Stimulated activated CD4-positive, alpha-beta T cell treated with anti-CD3 and anti-CD28 coated beads, Interleukin-15, amount 100 ng/mL, for 24 hours (primary cell): ENCODE results near the gene CDC34.

Experiments used
- DNase-seq: peaks from one replicate; pipeline ENCODE4 v3.0.0-alpha.2; 2020

The CDC34 gene

DNA sequence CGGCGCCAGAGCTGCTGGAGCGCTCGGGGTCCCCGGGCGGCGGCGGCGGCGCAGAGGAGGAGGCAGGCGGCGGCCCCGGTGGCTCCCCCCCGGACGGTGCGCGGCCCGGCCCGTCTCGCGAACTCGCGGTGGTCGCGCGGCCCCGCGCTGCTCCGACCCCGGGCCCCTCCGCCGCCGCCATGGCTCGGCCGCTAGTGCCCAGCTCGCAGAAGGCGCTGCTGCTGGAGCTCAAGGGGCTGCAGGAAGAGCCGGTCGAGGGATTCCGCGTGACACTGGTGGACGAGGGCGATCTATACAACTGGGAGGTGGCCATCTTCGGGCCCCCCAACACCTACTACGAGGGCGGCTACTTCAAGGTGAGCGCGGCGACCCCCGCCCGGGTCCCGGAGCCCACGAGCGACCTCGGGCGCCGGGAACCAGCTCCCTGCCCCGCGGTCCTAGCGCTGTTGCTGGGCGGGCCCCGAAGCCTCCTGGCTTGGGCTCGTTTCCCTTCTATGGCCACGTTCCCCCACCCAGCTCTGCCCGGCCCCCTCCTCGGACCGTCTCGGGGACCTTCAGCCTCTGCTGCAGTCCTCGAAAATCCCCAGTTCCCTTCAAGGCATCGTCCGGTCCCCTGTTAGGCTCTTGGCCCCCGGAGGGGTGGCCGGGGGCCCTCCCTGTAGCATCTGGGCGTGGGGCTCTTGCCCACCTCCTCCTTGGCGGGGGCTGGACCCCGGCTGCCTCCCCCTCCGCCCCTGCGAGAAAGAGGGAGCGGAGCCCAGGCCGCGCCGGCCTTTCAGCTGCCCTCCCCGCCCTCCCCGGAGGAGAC is at the start of gene CDC34:
TSS of gene CDC34 (plus strand) at position 8 of the 808 bp plus-strand sequence. CDS start at position 180, 172 bp downstream.
- DNase-seq = no peak

DNA sequence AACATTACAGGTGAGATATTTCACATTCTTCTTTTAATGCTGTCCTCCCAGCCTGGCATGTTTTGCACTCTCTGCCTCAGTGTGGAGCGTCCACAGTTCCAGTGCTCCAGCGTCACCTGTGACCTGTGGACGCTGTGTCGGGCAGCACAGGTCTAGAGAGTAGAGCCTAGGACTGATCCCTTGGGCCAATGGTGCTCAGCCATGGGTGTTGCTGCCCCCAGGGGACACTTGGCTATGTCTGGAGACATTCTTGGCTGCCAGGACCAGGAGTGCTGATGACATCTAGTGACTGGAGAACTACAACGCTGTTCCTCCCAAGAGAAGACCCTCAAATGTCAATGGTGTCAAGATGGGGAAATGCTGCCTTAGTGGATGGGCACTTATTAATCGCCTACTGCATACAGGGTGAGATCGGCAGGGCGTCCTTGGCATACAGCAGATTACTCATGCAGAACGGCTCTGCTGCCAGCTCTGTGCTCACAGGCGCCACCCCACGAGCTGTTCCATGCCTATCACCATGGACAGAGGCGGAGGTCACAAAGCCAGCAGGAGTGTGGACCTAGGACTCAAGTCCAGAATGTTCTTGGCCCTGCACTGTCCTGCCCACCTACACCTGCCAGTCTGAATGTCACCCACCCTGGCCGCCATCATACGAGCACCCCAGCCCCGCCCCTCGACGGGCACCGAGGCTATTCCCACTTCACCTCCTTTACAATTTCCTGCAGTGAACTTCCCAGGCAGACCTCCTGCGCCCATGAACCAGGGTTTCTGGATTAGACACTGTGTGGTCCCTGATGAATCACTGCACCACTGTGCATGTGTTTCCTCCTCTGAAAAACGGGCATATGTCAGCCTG is 49.1 kb upstream of the CDC34 start:
- no peak for DNase-seq

GRCh38 chr19:483332-484072 is 48.1 kb upstream of the CDC34 start:
- no peak for DNase-seq

GRCh38 chr19:484494-484893 is 47.1 kb upstream of the CDC34 start:
- no peak for DNase-seq

- no peak for DNase-seq
These were observed 46.5 kb upstream of the CDC34 start for GRCh38 chr19:485077-485476.

- DNase-seq = no peak
These were observed 45.9 kb upstream of the CDC34 start for GRCh38 chr19:485583-486236.

- DNase-seq = peak; percentile 95
These were observed 42.8 kb upstream of the CDC34 start for GRCh38 chr19:488505-489417.

DNA sequence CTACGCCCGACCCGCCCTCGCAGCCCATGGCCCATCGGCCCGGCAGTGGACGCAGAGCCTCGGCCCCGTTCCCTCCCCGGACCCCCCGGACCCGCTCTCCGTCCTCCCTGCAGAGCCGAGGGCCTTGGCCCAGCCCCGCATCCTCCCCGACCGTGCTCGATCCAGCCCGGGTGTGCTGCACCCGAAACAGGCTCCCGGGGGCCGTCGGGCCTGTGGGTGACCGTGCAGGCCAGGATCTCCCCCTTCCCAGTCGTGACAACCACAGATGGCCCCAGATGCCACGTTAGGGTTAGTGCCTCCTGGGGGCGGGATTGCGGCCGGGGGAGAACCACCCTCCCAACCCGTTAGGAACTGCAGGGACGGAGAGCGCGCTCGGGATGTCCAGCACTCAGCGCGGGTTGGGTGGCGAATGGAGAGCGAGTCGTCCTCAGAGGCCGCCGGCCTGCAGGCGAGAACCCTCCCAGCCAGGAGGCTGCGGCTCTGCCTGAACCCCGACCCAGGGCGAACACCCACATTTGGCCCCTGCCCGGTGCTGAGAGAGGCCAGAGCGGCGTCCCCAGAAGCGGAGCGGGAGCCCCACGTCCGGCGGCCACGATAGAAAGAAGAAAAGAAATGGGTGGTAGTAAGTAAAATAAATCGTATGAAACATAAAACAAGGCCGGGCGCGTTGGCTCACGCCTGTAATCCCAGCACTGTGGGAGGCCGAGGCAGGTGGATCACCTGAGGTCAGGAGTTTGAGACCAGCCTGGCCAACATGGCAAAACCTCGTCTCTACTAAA is 42.0 kb upstream of the CDC34 start:
- DNase-seq = peak; percentile 37

GRCh38 chr19:491146-491741 is 40.3 kb upstream of the CDC34 start:
- DNase-seq = no peak

DNA sequence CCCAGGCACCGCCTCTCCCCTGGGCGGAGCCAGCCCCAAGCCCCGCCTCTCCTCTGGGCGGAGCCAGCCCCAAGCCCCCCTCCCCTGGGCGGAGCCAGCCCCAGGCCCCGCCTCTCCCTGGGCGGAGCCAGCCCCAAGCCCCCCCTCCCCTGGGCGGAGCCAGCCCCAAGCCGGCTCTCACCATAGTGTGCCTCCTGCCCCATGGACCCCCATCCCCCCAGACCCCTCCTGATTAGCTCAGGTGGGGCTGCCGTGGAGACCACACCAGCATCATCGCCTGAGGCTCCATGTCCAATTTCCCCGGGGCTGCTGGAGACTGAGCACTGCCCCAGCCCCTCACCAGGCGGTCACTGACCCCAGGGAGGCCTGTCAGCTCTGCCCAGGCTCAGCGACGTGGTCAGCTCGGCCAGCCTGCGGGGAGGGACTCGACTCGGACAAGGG is 39.4 kb upstream of the CDC34 start:
- no peak for DNase-seq

GRCh38 chr19:493391-494170 is 38.0 kb upstream of the CDC34 start:
- no peak for DNase-seq

- DNase-seq = no peak
These were observed 37.1 kb upstream of the CDC34 start for GRCh38 chr19:494171-495080.

DNA sequence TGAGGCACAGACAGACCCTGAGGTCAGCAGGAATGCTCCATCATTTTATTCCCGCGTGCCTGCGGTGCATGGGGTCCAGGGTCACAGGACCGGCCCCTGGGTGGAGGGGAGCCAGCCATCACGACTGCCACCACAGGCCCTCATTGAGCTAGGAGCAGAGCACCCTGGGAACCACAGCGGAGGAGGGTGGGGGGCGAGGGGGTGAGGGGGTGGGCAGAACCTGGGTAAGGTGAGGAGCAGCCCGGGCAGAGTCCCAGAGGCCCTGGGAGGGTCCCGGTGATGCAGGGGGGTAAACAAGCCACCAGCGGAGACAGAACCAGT is 36.5 kb upstream of the CDC34 start:
- no peak for DNase-seq

DNA sequence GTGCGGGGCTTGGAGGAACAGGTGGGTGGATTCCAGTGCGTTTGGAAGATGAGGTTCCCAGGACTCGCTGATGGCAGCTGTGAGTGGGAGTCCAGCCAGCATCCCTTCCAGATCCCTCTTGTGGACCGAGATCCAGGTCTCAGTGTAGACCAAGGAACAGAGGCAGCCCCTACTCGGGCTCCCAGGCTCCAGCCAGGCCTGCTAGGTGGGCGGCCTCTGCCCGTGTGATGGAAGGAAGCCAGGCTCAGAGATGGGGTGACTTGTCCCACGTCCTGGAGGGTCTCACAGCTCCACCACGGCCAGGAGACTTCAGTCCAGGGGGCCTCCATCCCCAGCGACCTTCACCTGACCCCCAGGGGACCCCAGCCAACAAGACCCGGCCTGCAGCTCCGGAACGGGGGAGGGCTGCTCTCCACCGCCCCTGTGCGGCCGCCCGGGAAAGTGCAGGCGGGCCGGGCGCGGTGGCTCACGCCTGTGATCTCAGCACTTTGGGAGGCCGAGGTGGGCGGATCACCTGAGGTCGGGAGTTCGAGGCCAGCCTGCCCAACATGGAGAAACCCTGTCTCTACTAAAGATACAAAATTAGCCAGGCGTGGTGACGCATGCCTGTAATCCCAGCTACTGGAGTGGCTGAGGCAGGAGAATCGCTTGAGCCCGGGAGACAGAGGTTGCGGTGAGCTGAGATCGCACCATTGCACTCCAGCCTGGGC is 36.0 kb upstream of the CDC34 start:
- peak; percentile 58 for DNase-seq

DNA sequence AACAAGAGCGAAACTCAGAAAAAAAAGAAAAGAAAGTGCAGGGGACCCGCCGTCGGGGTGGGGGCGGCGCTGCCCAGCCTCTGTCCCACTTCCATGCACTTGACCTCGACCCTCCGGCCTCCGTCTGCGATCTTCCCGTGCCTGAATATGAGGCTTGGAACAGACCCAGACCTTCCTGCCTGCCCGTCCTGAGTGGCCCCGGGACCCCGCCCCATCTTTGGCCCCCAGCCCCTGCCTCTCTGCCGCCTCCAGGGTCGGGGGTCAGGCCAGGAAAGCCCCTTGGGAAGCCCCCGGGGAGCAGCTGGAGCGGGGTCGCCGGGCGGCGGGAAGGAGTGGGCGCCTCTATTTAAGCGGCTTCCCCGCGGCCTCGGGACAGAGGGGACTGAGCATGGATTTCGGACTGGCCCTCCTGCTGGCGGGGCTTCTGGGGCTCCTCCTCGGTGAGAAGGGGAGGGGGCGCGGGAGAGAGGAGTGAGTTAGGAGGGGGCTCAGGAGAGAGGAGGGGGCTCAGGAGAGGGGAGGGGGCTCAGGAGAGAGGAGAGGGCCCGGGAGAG is 35.4 kb upstream of the CDC34 start, which contains the start of gene MADCAM1:
TSS of gene MADCAM1 (plus strand) at position 375 of the 554 bp plus-strand sequence. CDS start at position 389, 14 bp downstream.
- DNase-seq = no peak

- DNase-seq = no peak
These were observed 34.6 kb upstream of the CDC34 start for GRCh38 chr19:496986-497385.

DNA sequence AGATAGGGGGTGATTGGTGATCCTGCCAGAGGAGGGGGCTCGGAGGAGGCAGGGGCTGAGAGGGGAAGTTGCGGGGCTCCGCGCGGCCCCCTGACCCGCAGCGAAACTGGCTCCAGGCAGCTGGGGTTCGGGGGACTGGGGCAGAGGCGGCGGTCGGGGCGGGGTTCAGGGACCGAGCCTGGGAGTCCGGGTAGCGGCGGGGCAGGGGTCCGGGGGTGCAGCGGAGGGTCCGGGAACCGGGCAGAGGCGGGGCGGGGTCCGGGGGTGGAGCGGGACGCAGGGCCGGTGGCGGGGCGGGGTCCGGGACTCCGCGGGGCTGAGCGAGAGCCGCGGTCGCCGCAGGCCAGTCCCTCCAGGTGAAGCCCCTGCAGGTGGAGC is 34.1 kb upstream of the CDC34 start:
- DNase-seq = no peak
